CD4-positive, alpha-beta T cell (primary cell): ENCODE results near the gene TPM3. TPM values are rescaled to one million over a fixed set of nuclear protein-coding genes. Genes with fewer than 3 reads are reported as not detected.

Experiments used
- ATAC-seq: fragments of 200-7000 bp; cut with Tn5 transposase; one replicate; pipeline ENCODE4 v1.10.0; 2022; ENCODE audit warnings: mild to moderate bottlenecking; ENCODE audit not compliant: poor library complexity
- CTCF ChIA-PET: fragments of 350-600 bp; sonication (Branson Sonifier 250); formaldehyde crosslinking; loops from one replicate; lab custom pipeline; 2021; ENCODE audit warnings: antibody characterized with exemption, inconsistent platforms; lab: Charles Lee
- POLR2A ChIA-PET: fragments of 350-600 bp; sonication (Branson Sonifier 250); formaldehyde crosslinking; loops from one replicate; lab custom pipeline; 2021; ENCODE audit warnings: antibody characterized with exemption, inconsistent platforms; lab: Charles Lee
- DNase-seq, 14 experiments: peaks; one replicate each; pipeline ENCODE4 v3.0.0-alpha.2; 2013 to 2020; ENCODE audit warnings: mixed read lengths in 2 of 14
- H3K27ac ChIP-seq, 2 donors: one replicate each; pipeline versions ENCODE4 v1.5.1 to v1.7.0; 2013; ENCODE audit warnings: low read length in 2 of 2, low read depth in 1 of 2, mild to moderate bottlenecking in 1 of 2
- H3K27me3 ChIP-seq, 2 experiments: 1 replicate in 1 of 2; 2 replicates in 1 of 2; pipeline versions ENCODE4 v1.6.1 to v1.7.0; 2013; ENCODE audit warnings: low read length in 2 of 2, control low read depth in 1 of 2, mild to moderate bottlenecking in 1 of 2, moderate library complexity in 1 of 2; ENCODE audit not compliant: insufficient read depth in 2 of 2, control insufficient read depth in 1 of 2
- H3K36me3 ChIP-seq: one replicate; pipeline ENCODE4 v1.6.1; 2013; ENCODE audit warnings: low read length, control low read depth; ENCODE audit not compliant: insufficient read depth
- H3K4me1 ChIP-seq: one replicate; pipeline ENCODE4 v1.6.1; 2013; ENCODE audit warnings: low read length, control low read depth; ENCODE audit not compliant: insufficient read depth
- H3K4me3 ChIP-seq: one replicate; pipeline ENCODE4 v1.5.1; 2013; ENCODE audit warnings: mild to moderate bottlenecking, low read length, moderate library complexity
- H3K9me3 ChIP-seq, 2 experiments: 1 replicate in 1 of 2; 2 replicates in 1 of 2; pipeline versions ENCODE4 v1.6.1 to v1.7.0; 2013; ENCODE audit warnings: low read length in 2 of 2, mild to moderate bottlenecking in 2 of 2, control low read depth in 1 of 2, moderate library complexity in 1 of 2; ENCODE audit not compliant: control insufficient read depth in 1 of 2, insufficient read depth in 1 of 2
- H3K27ac Mint-ChIP-seq: one replicate; pipeline ENCODE4 v1.8.0; 2020; ENCODE audit warnings: mixed read lengths
- H3K27me3 Mint-ChIP-seq: one replicate; pipeline ENCODE4 v1.8.0; 2021; ENCODE audit warnings: mixed read lengths
- H3K36me3 Mint-ChIP-seq: one replicate; pipeline ENCODE4 v1.8.0; 2021; ENCODE audit warnings: low read depth, mixed read lengths
- H3K4me1 Mint-ChIP-seq: one replicate; pipeline ENCODE4 v1.8.0; 2021; ENCODE audit warnings: low read depth, mixed read lengths
- H3K4me3 Mint-ChIP-seq: one replicate; pipeline ENCODE4 v1.8.0; 2020; ENCODE audit warnings: mild to moderate bottlenecking, mixed read lengths
- H3K9me3 Mint-ChIP-seq: one replicate; pipeline ENCODE4 v1.8.0; 2020; ENCODE audit warnings: mixed read lengths
- intact Hi-C, 2 experiments: fragments of 100-400 bp; cut with DNase I in 1 of 2; cut with micrococcal nuclease in 1 of 2; formaldehyde crosslinking; loops; one replicate each; pipeline versions ENCODE4 v1.15.1 to v1.9.0; 2023 to 2025; cut with DNase I, micrococcal nuclease
- total RNA-seq, 174 experiments: library from RNA in 2 of 174; stranded (reverse) in 2 of 174; gene quantifications; one replicate each; pipeline ENCODE4 v1.2.3 and lab custom pipeline; 2021 to 2026
- TF ChIP-seq, protein P1 (sequence below): fragments of 200-600 bp; IDR thresholded peaks from one replicate; pipeline ENCODE4 v1.8.0; 2022; ENCODE audit warnings: antibody characterized with exemption, mild to moderate bottlenecking

TPM3 gene
- total RNA-seq, 2 experiments from 2014 or later: 345 to 357 TPM

- Histone ChIP-seq H3K27ac (no peak overlapping the region), H3K9me3 (no peaks in the 10 kb centered on the region), H3K4me1 (no peaks in the 10 kb centered on the region), H3K36me3 (peaks cover 91% of the 10 kb centered on the region), H3K27me3 (no peaks in the 10 kb centered on the region), H3K4me3 (no peak overlapping the region)
- ChIA-PET POLR2A (interaction anchor here (0.6 to 3.3 kb wide), 5 partner anchors 8 to 175 kb away, joined by 3 to 12 read pairs (median 3); partner anchors contain the start of gene RPS27), CTCF (interaction anchor here (1.5 kb wide), 1 partner anchor 9 kb away, joined by 3 read pairs; no protein-coding TSS in a partner anchor)
- no peak overlapping the region for H3K4me3 Mint-ChIP-seq
- peaks cover 41% of the 10 kb centered on the region for H3K4me1 Mint-ChIP-seq
- peaks cover 97% of the 10 kb centered on the region for H3K36me3 Mint-ChIP-seq
- no peak for ATAC-seq
- no peak for DNase-seq
- H3K27me3 Mint-ChIP-seq: no peaks in the 10 kb centered on the region
- intact Hi-C loops: no loop called here
- TF ChIP-seq, protein P1, sequence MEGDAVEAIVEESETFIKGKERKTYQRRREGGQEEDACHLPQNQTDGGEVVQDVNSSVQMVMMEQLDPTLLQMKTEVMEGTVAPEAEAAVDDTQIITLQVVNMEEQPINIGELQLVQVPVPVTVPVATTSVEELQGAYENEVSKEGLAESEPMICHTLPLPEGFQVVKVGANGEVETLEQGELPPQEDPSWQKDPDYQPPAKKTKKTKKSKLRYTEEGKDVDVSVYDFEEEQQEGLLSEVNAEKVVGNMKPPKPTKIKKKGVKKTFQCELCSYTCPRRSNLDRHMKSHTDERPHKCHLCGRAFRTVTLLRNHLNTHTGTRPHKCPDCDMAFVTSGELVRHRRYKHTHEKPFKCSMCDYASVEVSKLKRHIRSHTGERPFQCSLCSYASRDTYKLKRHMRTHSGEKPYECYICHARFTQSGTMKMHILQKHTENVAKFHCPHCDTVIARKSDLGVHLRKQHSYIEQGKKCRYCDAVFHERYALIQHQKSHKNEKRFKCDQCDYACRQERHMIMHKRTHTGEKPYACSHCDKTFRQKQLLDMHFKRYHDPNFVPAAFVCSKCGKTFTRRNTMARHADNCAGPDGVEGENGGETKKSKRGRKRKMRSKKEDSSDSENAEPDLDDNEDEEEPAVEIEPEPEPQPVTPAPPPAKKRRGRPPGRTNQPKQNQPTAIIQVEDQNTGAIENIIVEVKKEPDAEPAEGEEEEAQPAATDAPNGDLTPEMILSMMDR: no peak
- H3K9me3 Mint-ChIP-seq: no peaks in the 10 kb centered on the region
- no peak overlapping the region for H3K27ac Mint-ChIP-seq
These were observed 25.7 kb downstream of the TPM3 start for GRCh38 chr1:154166207-154166606.

- no peak overlapping the region for H3K4me3 ChIP-seq
- peaks cover 4% of the 10 kb centered on the region for H3K9me3 Mint-ChIP-seq
- H3K27ac Mint-ChIP-seq: peak overlapping the region; percentile 92
- no peak overlapping the region for H3K4me3 Mint-ChIP-seq
- no peaks in the 10 kb centered on the region for H3K27me3 ChIP-seq
- ChIA-PET POLR2A (interaction anchor here (0.6 to 5.0 kb wide), 5 partner anchors 12 to 192 kb away, joined by 3 to 41 read pairs (median 35); partner anchors contain the start of genes CREB3L4 and RPS27), CTCF (interaction anchor here (0.7 to 1.1 kb wide), 2 partner anchors 11 to 28 kb away, joined by 3 to 6 read pairs; no protein-coding TSS in a partner anchor)
- H3K36me3 Mint-ChIP-seq: peaks cover 97% of the 10 kb centered on the region
- ATAC-seq (no peak), DNase-seq (no peak)
- intact Hi-C loops: loop anchor here (5.0 kb wide), 2 partner anchors 63 to 167 kb away; partner anchors contain the start of genes RPS27 (in 1 of the 2) and UBAP2L (in 1 of the 2)
- H3K36me3 ChIP-seq: peaks cover 77% of the 10 kb centered on the region
- peaks cover 48% of the 10 kb centered on the region for H3K4me1 ChIP-seq
- H3K27me3 Mint-ChIP-seq: no peaks in the 10 kb centered on the region
- TF ChIP-seq, protein P1: no peak
- peaks cover 74% of the 10 kb centered on the region for H3K4me1 Mint-ChIP-seq
- peaks cover 0 to 6% of the 10 kb centered on the region in 2 experiments for H3K9me3 ChIP-seq
- H3K27ac ChIP-seq: peak overlapping the region; percentile 55 to 68
These were observed 32.3 kb downstream of the TPM3 start for GRCh38 chr1:154159554-154159953.

DNA sequence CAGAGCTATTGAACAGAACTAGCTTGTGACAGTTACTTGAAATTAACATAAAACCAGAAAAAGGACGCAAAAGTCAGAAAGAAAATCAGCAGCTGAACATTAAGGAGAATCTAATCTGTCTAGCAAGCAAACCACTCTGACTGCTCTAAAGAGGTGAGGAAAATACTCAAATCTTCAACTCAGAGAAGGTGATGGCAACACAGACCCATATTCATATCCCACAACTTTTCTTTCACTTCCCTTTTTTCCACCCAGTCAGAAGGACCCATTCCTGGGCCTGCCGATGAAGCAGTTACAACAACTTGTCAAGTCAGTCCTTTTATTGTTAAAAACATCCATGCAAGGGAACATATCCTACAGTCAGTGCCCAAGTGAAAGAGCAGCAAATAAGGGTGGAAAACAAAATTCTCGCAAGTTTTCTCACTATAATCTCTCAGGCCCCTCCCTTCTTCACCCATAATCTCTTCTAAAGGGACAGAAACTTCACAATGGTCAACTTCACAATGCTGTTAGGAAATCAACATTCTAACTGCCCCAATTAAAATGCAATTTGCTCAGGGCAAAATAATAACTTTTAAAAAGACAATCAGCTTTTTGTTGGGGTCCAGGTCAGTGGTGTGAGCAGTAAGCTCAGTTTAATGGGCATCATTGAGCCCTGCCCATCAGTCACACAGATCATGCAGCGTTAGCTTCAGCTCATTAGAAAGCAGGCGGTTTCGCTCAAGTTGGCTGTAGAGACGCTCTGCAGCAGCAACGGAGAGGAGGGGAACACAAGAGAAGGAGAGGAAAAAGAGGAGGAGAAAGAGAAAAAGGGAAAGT, 33.4 kb downstream of the TPM3 start:
- peak; percentile 2 for ATAC-seq
- H3K27ac Mint-ChIP-seq: peak overlapping the region; percentile 92
- intact Hi-C loops: loop anchor here (1.0 to 5.0 kb wide), 3 partner anchors 24 to 166 kb away; partner anchors contain the start of genes RPS27 (in 1 of the 2) and UBAP2L (in 1 of the 2)
- Histone ChIP-seq H3K4me3 (no peak overlapping the region), H3K36me3 (peaks cover 77% of the 10 kb centered on the region), H3K9me3 (peaks cover 0 to 6% of the 10 kb centered on the region in 2 experiments), H3K27me3 (no peaks in the 10 kb centered on the region), H3K4me1 (peaks cover 53% of the 10 kb centered on the region), H3K27ac (peak overlapping the region; percentile 55 to 68)
- H3K4me1 Mint-ChIP-seq: peaks cover 81% of the 10 kb centered on the region
- peak overlapping the region; percentile 74 for H3K4me3 Mint-ChIP-seq
- no peaks in the 10 kb centered on the region for H3K27me3 Mint-ChIP-seq
- DNase-seq: peak in 2 of 14 experiments; percentile 20 to 37
- POLR2A ChIA-PET: interaction anchor here (0.7 to 5.0 kb wide), 15 partner anchors 9 to 778 kb away, joined by 3 to 41 read pairs (median 6); partner anchors contain the start of genes CHTOP, CREB3L4, HAX1 and PMVK
- H3K36me3 Mint-ChIP-seq: peaks cover 97% of the 10 kb centered on the region
- H3K9me3 Mint-ChIP-seq: peaks cover 4% of the 10 kb centered on the region
- TF ChIP-seq, protein P1: no peak
- CTCF ChIA-PET: interaction anchor here (1.0 to 1.9 kb wide), 5 partner anchors 9 to 41 kb away, joined by 3 to 5 read pairs (median 3); no protein-coding TSS in a partner anchor
